Spinal cord (tissue), 10 donors: ENCODE results near the gene STIMATE. TPM values are rescaled to one million over a fixed set of nuclear protein-coding genes. Genes with fewer than 3 reads are reported as not detected.
A peak's percentile ranks its signal among the peaks of the same experiment; 100 is the strongest.

ENCODE experiments used
- DNase-seq, 6 donors: peaks; one replicate each; pipeline versions ENCODE4 v3.0.0 to v3.0.0-alpha.2; 2013 to 2015; ENCODE audit warnings: low spot score in 6 of 6, low read depth in 4 of 6
- H3K27ac ChIP-seq: one replicate; pipeline ENCODE4 v1.5.1; 2013; ENCODE audit warnings: low read depth, low read length, control low read depth
- H3K27me3 ChIP-seq: one replicate; pipeline ENCODE4 v1.6.1; 2013; ENCODE audit warnings: low read length; ENCODE audit not compliant: control insufficient read depth, insufficient read depth
- H3K36me3 ChIP-seq: one replicate; pipeline ENCODE4 v1.6.1; 2013; ENCODE audit warnings: low read length; ENCODE audit not compliant: control insufficient read depth, insufficient read depth
- H3K4me1 ChIP-seq: one replicate; pipeline ENCODE4 v1.6.1; 2013; ENCODE audit warnings: low read length; ENCODE audit not compliant: control insufficient read depth, insufficient read depth
- H3K4me3 ChIP-seq: one replicate; pipeline ENCODE4 v1.5.1; 2013; ENCODE audit warnings: low read depth, low read length, control low read depth
- H3K9me3 ChIP-seq: one replicate; pipeline ENCODE4 v1.6.1; 2013; ENCODE audit warnings: low read length; ENCODE audit not compliant: control insufficient read depth, insufficient read depth
- WGBS: methylation state at CpG from one replicate; pipeline ENCODE4 v1.1.5; 2013; ENCODE audit warnings: missing lambda C conversion rate; ENCODE audit not compliant: insufficient coverage; 5-methylcytosine and 5-hydroxymethylcytosine counted together
- polyA plus RNA-seq, 2 donors: library from polyadenylated mRNA; unstranded; fragments of 120-200 nt; gene quantifications; one replicate each; pipeline ENCODE4 v1.2.1, GENCODE V29; 2013; ENCODE audit not compliant: insufficient read length in 2 of 2
- total RNA-seq, 2 donors: library from RNA; depleted of rRNA in 1 of 2; stranded (reverse); fragments of 120-200 nt in 1 of 2; fragments of >200 nt in 1 of 2; gene quantifications; one replicate each; pipeline versions ENCODE4 v1.2.3 to v1.2.4, GENCODE V29; 2013 to 2014
- donor health status: healthy.

The STIMATE gene
- total and polyA plus RNA-seq, 4 donors: 16.3 to 65.6 (median 22.2) TPM

DNA sequence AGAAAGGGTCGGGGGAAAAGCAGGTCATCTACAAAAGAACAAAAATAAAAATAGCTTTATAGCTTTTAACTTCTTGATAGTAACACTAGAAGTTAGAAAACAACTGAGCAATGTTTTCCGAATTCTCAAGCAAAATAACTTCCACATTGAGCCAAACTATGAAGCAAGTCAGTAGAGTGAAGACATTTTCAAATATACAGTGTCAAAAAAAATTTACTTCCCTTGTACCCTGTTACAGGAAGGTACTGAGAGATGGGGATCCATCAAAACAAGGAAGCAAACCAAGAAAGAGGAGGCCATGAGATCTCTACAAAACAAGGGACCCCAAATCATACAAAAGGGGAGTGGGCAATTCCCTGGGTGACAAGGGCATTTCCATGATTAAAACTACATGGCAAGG is 26.6 kb upstream of the STIMATE start:
- no peaks in the 10 kb centered on the region for H3K27me3 ChIP-seq
- no peak overlapping the region for H3K4me3 ChIP-seq
- H3K4me1 ChIP-seq: no peaks in the 10 kb centered on the region
- WGBS: no CpG with 5 or more reads among the region's 2 CpGs
- H3K9me3 ChIP-seq: no peaks in the 10 kb centered on the region
- no peak overlapping the region for H3K27ac ChIP-seq
- no peak for DNase-seq
- H3K36me3 ChIP-seq: peaks cover 20% of the 10 kb centered on the region

DNA sequence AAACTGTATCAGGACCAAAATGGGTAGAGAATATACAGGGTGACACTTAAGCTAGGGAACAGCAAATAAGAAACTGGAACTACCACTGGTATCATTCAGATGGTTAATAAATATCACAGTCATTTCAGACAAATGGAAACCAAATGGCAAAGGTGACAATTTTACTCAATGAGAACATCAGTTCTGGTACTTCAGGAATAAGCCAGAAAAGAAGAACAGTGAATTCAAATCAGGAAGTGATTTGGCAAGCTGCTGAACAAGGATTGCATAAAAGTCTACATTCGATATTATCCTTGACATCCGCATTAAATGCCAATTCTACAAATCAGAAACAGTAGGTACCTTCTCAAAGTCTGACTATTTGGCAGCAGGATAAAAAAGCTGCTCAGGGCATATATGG is 23.5 kb upstream of the STIMATE start:
- H3K27ac ChIP-seq: no peak overlapping the region
- 94% methylated on average over 2 of the region's 2 CpGs for WGBS
- H3K4me3 ChIP-seq: no peak overlapping the region
- no peaks in the 10 kb centered on the region for H3K9me3 ChIP-seq
- H3K27me3 ChIP-seq: no peaks in the 10 kb centered on the region
- no peak for DNase-seq
- H3K36me3 ChIP-seq: peaks cover 23% of the 10 kb centered on the region
- H3K4me1 ChIP-seq: no peaks in the 10 kb centered on the region

DNA sequence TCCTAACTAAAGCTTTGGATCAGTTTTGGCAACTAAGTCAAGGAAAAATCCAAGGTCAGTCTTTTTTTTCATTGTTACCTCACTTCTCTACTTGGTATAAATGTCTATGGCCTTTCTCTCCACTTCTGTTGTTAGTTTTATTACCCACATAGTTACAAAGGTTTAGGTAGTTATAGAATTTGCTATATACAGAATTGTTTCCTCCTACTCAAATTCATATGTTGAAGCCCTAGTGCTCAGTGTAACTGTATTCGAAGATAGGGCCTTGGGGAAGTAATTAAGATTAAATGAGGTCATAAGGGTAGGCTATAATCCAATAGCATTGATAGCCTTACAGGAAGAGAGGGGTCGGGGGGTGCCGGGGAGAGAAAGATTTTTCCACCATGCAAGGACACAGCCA is 19.7 kb upstream of the STIMATE start:
- H3K36me3 ChIP-seq: peaks cover 30% of the 10 kb centered on the region
- no CpG with 5 or more reads among the region's 3 CpGs for WGBS
- peak in 1 of 6 donors; percentile 5 for DNase-seq

DNA sequence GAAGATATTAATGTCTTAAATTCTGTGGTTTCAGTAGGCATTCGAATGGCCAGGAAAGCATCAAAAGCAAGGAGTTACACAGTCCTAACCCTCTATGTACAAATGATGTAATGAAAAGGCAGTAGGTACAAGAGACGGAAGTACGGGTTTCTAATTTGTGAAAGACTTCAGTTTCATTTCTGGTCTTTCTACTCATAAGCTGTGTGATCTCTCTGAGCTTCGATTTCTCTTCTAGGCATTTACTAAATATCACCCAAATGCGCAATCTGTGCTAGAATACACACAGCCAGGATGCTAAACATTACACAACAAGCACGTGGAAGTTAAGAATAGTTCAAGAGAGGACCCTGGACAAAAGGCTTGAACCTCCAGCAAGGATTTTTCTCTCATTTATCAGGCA is 17.9 kb upstream of the STIMATE start:
- Histone ChIP-seq H3K27me3 (no peaks in the 10 kb centered on the region), H3K27ac (no peak overlapping the region), H3K4me1 (no peaks in the 10 kb centered on the region), H3K4me3 (no peak overlapping the region), H3K36me3 (peaks cover 32% of the 10 kb centered on the region), H3K9me3 (no peaks in the 10 kb centered on the region)
- 80% methylated on average over 2 of the region's 6 CpGs for WGBS
- DNase-seq: no peak

More for the DNA sequence above, 19.7 kb upstream of the STIMATE start:
- no peak overlapping the region for H3K4me3 ChIP-seq
- no peak overlapping the region for H3K27ac ChIP-seq
- H3K27me3 ChIP-seq: no peaks in the 10 kb centered on the region
- H3K9me3 ChIP-seq: no peaks in the 10 kb centered on the region
- no peaks in the 10 kb centered on the region for H3K4me1 ChIP-seq

DNA sequence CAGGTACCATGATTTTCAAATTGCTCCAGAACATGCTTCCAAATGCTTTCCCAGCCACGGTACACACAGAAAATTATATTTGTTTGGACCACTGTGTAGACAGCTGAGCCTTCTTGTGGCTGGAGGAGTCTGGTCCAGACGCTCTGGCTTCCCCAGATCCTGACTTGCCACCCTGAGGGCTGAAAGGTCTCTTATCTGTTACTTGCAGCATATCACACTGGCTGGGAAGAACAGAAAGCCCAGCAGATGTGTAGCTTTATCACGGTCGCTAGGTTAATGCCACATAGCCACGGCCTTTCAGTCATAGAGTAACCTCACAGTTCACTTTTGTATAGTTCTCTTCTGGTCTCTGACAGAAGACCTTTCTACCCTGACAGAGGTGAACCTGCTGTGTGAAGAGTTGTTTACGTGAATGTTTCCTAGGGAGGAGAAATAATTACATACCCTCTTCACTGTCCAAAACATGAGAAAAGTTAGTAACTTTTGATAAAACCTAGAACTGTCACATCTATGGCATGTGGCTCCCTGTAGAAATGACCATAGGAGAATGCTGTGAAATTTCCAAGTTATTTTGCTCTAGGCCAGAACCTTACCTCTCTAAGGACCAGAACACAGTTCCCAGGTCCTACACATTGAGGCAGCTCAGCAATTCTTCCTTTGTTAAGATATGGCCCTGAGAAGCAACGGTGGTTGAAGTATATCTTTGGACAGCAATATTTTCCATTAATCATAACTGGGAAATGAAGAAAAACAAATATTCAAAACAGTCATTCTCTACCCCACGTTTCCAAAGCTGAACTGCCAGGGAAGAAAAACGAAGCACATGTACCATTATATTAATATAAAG is 15.8 kb upstream of the STIMATE start:
- Histone ChIP-seq H3K4me3 (no peak overlapping the region), H3K27ac (no peak overlapping the region), H3K4me1 (no peaks in the 10 kb centered on the region), H3K36me3 (peaks cover 22% of the 10 kb centered on the region), H3K9me3 (no peaks in the 10 kb centered on the region), H3K27me3 (no peaks in the 10 kb centered on the region)
- WGBS: 94% methylated on average over 2 of the region's 9 CpGs
- DNase-seq: no peak

DNA sequence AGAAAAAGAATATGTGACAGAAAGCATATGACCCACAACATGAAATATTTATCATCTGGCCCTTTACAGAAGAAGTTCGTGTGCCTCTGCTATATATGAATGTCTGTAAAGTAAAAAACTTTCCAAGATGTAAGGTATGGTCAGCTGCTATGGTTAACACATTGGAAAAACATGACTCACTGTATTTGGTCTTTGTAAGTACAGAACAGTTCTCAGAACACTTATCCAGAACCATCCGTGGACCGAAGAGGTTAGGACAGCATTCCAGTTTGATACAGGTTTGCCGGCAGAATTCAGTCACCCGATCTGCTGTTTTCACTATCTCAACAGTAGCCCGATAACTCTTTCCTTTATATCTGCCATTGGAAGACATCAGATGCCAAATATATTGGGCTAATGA is 13.5 kb upstream of the STIMATE start:
- H3K4me3 ChIP-seq: no peak overlapping the region
- no peaks in the 10 kb centered on the region for H3K27me3 ChIP-seq
- no peaks in the 10 kb centered on the region for H3K9me3 ChIP-seq
- no peak for DNase-seq
- WGBS: 95% methylated on average over 4 of the region's 6 CpGs
- H3K36me3 ChIP-seq: peaks cover 14% of the 10 kb centered on the region
- no peak overlapping the region for H3K27ac ChIP-seq
- H3K4me1 ChIP-seq: no peaks in the 10 kb centered on the region

DNA sequence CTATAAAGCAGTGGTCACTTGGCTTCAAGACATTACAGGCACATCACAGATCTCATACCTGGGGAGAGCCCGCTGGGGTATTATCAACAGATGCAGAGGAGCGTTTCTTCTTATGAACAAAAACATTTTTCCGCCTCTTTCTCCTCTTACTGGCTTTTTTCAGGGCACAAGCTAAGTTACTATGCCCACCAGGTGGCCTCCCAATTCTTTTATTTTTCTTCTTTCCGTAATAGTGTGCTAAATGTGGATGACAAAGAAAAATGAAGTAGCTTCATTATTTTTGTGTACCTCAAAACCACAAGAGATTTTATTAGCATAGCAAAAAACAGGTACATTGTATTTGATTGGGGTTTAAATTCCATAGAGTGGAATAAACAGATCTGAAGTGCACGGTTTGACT is 10.1 kb upstream of the STIMATE start:
- Histone ChIP-seq H3K4me1 (no peaks in the 10 kb centered on the region), H3K27me3 (no peaks in the 10 kb centered on the region), H3K27ac (no peak overlapping the region), H3K9me3 (no peaks in the 10 kb centered on the region), H3K4me3 (no peak overlapping the region), H3K36me3 (peaks cover 8% of the 10 kb centered on the region)
- peak in 1 of 6 donors; percentile 13 for DNase-seq
- 100% methylated on average over 2 of the region's 5 CpGs for WGBS

DNA sequence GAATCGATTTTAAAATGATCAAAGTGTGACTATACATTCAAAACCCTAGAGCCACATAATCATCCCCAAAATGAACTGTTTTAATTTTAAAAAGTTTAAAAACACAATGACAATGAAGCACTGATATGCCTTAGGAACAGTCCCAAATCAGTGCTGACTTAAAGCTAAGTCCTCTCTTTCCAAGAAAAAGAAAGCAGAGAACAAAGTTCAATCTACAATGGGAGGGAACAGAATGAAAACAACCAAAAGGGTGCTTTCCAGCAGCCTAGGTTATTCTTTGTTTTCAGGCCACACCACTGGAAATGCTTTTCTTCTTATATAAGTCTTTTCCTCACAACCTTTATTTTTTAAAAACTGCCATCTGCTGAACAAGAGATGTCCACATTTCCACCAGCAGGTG is 7.2 kb upstream of the STIMATE start:
- no peaks in the 10 kb centered on the region for H3K4me1 ChIP-seq
- peak in 1 of 6 donors; percentile 29 for DNase-seq
- WGBS: no CpG with 5 or more reads among the region's 1 CpG
- no peaks in the 10 kb centered on the region for H3K36me3 ChIP-seq
- H3K4me3 ChIP-seq: no peak overlapping the region
- H3K27ac ChIP-seq: no peak overlapping the region
- H3K9me3 ChIP-seq: no peaks in the 10 kb centered on the region
- H3K27me3 ChIP-seq: no peaks in the 10 kb centered on the region

DNA sequence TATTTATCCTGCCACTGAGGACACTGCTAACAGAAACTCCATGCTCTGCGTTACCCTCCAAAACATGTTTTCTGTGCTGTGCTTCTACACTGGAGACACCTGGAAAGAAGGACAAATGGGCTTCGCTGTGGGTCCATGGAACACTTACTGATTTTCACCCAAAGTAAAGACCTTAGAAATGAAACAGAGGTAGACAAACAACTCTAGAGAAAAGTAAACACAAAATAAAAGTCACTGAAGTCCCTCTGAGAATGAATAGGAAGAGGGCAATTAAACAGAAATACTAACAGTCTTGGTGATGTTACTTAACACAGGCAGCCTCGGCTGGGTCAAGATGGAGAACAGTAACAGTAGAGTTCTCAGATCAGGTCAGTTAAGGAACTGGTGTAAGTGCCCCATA is 6.7 kb upstream of the STIMATE start:
- no peaks in the 10 kb centered on the region for H3K36me3 ChIP-seq
- no peak overlapping the region for H3K27ac ChIP-seq
- WGBS: no CpG with 5 or more reads among the region's 3 CpGs
- no peak for DNase-seq
- H3K4me1 ChIP-seq: no peaks in the 10 kb centered on the region
- H3K4me3 ChIP-seq: no peak overlapping the region
- no peaks in the 10 kb centered on the region for H3K9me3 ChIP-seq
- no peaks in the 10 kb centered on the region for H3K27me3 ChIP-seq

DNA sequence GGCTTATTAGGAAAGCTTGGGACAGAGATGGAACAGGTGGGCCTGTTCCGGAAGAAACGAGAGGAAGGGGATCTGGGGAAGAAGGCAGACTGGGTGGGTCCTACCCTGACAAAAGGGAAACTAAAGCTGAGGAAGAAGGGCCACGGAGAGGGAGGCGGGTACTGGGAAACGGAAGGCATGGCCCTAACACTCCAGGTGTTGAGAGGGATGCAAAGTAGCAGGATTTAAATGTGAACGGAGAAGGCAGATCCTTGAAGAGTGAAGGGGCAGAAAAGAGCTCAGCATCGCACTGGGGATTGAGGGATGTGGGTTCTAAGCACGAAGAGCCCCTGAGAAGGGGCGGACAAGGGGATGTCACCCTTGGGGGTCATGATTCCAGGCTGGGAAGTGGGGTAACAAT is 735 bp downstream of the STIMATE start:
- Histone ChIP-seq H3K36me3 (peaks cover 9% of the 10 kb centered on the region), H3K9me3 (no peaks in the 10 kb centered on the region), H3K27me3 (no peaks in the 10 kb centered on the region), H3K4me3 (peak overlapping the region; percentile 53), H3K27ac (peak overlapping the region; percentile 16), H3K4me1 (peaks cover 20% of the 10 kb centered on the region)
- WGBS: 5% methylated on average over 9 of the region's 9 CpGs
- peak in 1 of 6 donors; percentile 5 for DNase-seq
